WTC11 (cell line): ENCODE data around the gene WIPF3. TPM values are rescaled to one million over a fixed set of nuclear protein-coding genes. Genes with fewer than 3 reads are reported as not detected.

ENCODE experiments used
- ATAC-seq: fragments of 200-7000 bp; cut with Tn5 transposase; 2 replicates; pipeline ENCODE4 v1.10.0; 2021; ENCODE audit warnings: mild to moderate bottlenecking, moderate library complexity
- CTCF ChIA-PET: fragments of 300-600 bp; sonication (Branson Sonifier 250); formaldehyde crosslinking; loops from one replicate; lab custom pipeline; 2021; ENCODE audit warnings: antibody characterized with exemption; lab: Charles Lee
- POLR2A ChIA-PET: fragments of 350-600 bp; sonication (Branson Sonifier 250); formaldehyde crosslinking; loops from one replicate; lab custom pipeline; 2021; ENCODE audit warnings: antibody characterized with exemption; lab: Charles Lee
- DNase-seq: peaks from one replicate; pipeline ENCODE4 v3.0.0; 2021; ENCODE audit warnings: low spot score
- H3K27ac Mint-ChIP-seq: 2 replicates; pipeline ENCODE4 v1.8.0; 2021; ENCODE audit warnings: mixed read lengths
- H3K27me3 Mint-ChIP-seq: 2 replicates; pipeline ENCODE4 v1.8.0; 2021; ENCODE audit warnings: low read depth, mild to moderate bottlenecking, moderate library complexity, mixed read lengths
- H3K36me3 Mint-ChIP-seq: 2 replicates; pipeline ENCODE4 v1.8.0; 2021; ENCODE audit warnings: mixed read lengths
- H3K4me1 Mint-ChIP-seq: 2 replicates; pipeline ENCODE4 v1.8.0; 2022; ENCODE audit warnings: mixed read lengths
- H3K4me3 Mint-ChIP-seq: 2 replicates; pipeline ENCODE4 v1.8.0; 2021; ENCODE audit warnings: mild to moderate bottlenecking, moderate library complexity, mixed read lengths
- H3K9me3 Mint-ChIP-seq: 2 replicates; pipeline ENCODE4 v1.8.0; 2021; ENCODE audit warnings: mixed read lengths
- CREM ChIP-seq: sonication (generic); formaldehyde crosslinking; IDR thresholded peaks from 2 replicates; pipeline ENCODE4 v1.8.1; 2022; ENCODE audit warnings: mild to moderate bottlenecking, missing genetic modification reagents, moderate library complexity
- E2F4 ChIP-seq: sonication (generic); formaldehyde crosslinking; IDR thresholded peaks from 2 replicates; pipeline ENCODE4 v1.8.1; 2022; ENCODE audit warnings: low read depth, mild to moderate bottlenecking, moderate library complexity, missing genetic modification reagents, borderline replicate concordance
- GTF2I ChIP-seq: fragments of 250-450 bp; sonication (Bioruptor Pico); conservative IDR thresholded peaks from 2 replicates; pipeline ENCODE4 v1.4.0; 2021; ENCODE audit warnings: mild to moderate bottlenecking
- HMGA2 ChIP-seq: fragments of 250-450 bp; sonication (Bioruptor Pico); IDR thresholded peaks from 2 replicates; pipeline ENCODE4 v1.4.0; 2021; ENCODE audit warnings: mild to moderate bottlenecking, moderate library complexity
- MAX ChIP-seq: sonication (generic); formaldehyde crosslinking; IDR thresholded peaks from 2 replicates; pipeline ENCODE4 v1.8.0; 2022; ENCODE audit warnings: mild to moderate bottlenecking, missing genetic modification reagents
- NFATC4 ChIP-seq: fragments of 250-450 bp; sonication (Bioruptor Pico); IDR thresholded peaks from 2 replicates; pipeline ENCODE4 v1.9.0; 2021; ENCODE audit warnings: mild to moderate bottlenecking
- USF1 ChIP-seq: sonication (generic); formaldehyde crosslinking; IDR thresholded peaks from 2 replicates; pipeline ENCODE4 v1.8.0; 2022; ENCODE audit warnings: mild to moderate bottlenecking, missing genetic modification reagents
- ZNF121 ChIP-seq: sonication (generic); formaldehyde crosslinking; IDR thresholded peaks from 2 replicates; pipeline ENCODE4 v1.8.0; 2023; ENCODE audit warnings: missing genetic modification reagents
- ZNF423 ChIP-seq: fragments of 250-450 bp; sonication (Bioruptor Pico); IDR thresholded peaks from 2 replicates; pipeline ENCODE4 v2.1.2; 2022; ENCODE audit warnings: mild to moderate bottlenecking, moderate library complexity
- total RNA-seq: library from RNA; stranded (reverse); gene quantifications from 3 replicates; pipeline ENCODE4 v1.2.3, GENCODE V29; 2021
- TF ChIP-seq, protein P1 (sequence below): fragments of 250-450 bp; sonication (Bioruptor Pico); IDR thresholded peaks from 2 replicates; pipeline ENCODE4 v2.1.2; 2022; ENCODE audit warnings: mild to moderate bottlenecking, moderate library complexity
- TF ChIP-seq, protein P2 (sequence below): sonication (generic); formaldehyde crosslinking; IDR thresholded peaks from 2 replicates; pipeline ENCODE4 v1.8.0; 2022; ENCODE audit warnings: mild to moderate bottlenecking, missing genetic modification reagents
- TF ChIP-seq, protein P3 (sequence below): fragments of 200-600 bp; IDR thresholded peaks from 2 replicates; pipeline ENCODE4 v1.8.0; 2022; ENCODE audit warnings: antibody characterized with exemption

Gene WIPF3
- total RNA-seq, 1 experiment from 2014 or later: 9.9 TPM

- Mint-ChIP-seq H3K27ac (no peak overlapping the region), H3K9me3 (no peaks in the 10 kb centered on the region), H3K4me1 (peaks cover 31% of the 10 kb centered on the region), H3K27me3 (no peaks in the 10 kb centered on the region; the same call in 1 of the 2 replicates)
- POLR2A ChIA-PET: interaction anchor here (0.6 kb wide), 1 partner anchor 90 kb away, joined by 3 read pairs; no protein-coding TSS in a partner anchor
- CTCF ChIA-PET: interaction anchor here (0.6 to 2.6 kb wide), 6 partner anchors 29 to 136 kb away, joined by 3 to 7 read pairs (median 4); no protein-coding TSS in a partner anchor
- TF ChIP-seq USF1 (CRISPR knock-in tag): 0 out of 2 replicates have a peak, but pooled peaks have one; percentile 37
- 0 out of 2 replicates have a peak, but pooled peaks have one; percentile 49 for TF ChIP-seq MAX (CRISPR knock-in tag)
- TF ChIP-seq HMGA2 (CRISPR knock-in tag): no peak
- TF ChIP-seq, all 79 proteins: peak for 2
- ATAC-seq (peak; percentile 78), DNase-seq (peak; percentile 71)
- H3K36me3 Mint-ChIP-seq: no peaks in the 10 kb centered on the region
- peak overlapping the region; percentile 66 for H3K4me3 Mint-ChIP-seq
Observed at GRCh38 chr7:29883462-29884398, 77.4 kb downstream of the WIPF3 start.

DNA sequence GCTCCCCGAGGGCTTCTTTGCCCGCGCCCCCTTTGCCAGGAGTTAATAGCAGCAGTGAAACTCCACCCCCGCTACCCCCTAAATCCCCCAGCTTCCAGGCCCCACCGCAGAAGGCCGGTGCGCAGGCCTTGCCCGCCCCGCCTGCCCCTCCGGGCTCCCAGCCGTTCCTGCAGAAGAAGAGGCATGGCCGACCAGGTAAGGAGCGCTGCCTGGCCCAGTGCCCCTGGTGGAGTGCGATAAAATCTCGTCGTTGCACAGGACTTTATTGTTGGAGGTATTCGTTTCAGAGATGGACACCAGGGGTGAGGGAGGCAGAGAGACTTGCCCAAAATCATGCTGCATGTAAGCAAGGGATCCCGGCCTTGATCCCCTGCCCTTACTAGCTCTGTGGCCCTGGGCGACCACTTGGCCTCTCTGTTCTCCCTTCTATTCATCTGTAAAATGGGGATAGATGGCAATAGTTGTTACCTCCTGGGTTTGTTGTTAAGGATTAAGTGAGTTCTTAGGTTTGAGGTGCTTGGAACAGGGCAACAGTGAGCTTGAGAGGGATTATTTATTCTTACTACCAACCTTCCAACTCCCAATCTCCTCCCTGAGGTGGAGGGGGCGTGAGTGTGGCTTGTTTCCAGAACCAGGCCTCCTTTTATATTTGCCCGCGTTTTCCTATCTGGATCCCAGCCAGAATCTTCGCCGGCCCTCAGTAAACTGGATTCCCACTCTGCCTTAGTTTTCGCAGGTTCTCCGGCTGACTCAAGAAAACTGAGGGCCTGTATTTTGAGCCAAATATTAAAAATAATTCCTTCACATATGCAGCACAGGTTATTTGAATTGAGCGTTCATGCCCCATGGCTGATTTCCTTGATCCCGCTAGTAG, 78.3 kb downstream of the WIPF3 start:
- Mint-ChIP-seq H3K9me3 (no peaks in the 10 kb centered on the region), H3K4me1 (peaks cover 31% of the 10 kb centered on the region), H3K27me3 (no peaks in the 10 kb centered on the region; the same call in 1 of the 2 replicates), H3K4me3 (peak overlapping the region; percentile 66), H3K36me3 (peaks cover 6% of the 10 kb centered on the region; the same call in 1 of the 2 replicates), H3K27ac (0 out of 2 replicates have a peak overlapping the region, but pooled peaks have one; percentile 3)
- POLR2A ChIA-PET: no interaction called here
- ATAC-seq: peak; percentile 69
- CTCF ChIA-PET: interaction anchor here (0.5 to 2.6 kb wide), 6 partner anchors 30 to 137 kb away, joined by 3 to 7 read pairs (median 4); no protein-coding TSS in a partner anchor
- DNase-seq: peak; percentile 74
- TF ChIP-seq, protein P1, sequence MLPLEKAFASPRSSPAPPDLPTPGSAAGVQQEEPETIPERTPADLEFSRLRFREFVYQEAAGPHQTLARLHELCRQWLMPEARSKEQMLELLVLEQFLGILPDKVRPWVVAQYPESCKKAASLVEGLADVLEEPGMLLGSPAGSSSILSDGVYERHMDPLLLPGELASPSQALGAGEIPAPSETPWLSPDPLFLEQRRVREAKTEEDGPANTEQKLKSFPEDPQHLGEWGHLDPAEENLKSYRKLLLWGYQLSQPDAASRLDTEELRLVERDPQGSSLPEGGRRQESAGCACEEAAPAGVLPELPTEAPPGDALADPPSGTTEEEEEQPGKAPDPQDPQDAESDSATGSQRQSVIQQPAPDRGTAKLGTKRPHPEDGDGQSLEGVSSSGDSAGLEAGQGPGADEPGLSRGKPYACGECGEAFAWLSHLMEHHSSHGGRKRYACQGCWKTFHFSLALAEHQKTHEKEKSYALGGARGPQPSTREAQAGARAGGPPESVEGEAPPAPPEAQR: no peak
- TF ChIP-seq ZNF121 (CRISPR knock-in tag) (peak; percentile 27; the same call in 1 of the 2 replicates), GTF2I (CRISPR knock-in tag) (peak; percentile 83), MAX (CRISPR knock-in tag) (no peak)

DNA sequence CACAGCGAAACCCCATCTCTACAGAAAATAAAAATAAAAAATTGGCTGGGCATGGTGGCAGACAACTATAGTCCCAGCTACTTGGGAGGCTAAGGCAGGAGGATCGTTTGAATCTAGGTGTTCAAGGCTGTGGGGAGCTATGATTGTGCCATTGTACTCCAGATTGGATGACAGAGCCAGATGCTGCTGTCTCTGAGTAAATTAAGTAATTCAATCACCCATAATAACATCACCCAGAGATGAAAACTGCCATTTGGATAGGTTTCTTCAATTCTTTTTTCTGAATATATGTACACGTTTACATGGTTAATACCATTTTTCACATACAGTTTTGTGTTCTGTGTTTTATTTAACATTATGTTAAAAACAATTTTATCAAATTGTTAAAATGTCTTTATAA, 79.3 kb downstream of the WIPF3 start:
- TF ChIP-seq, protein P2, sequence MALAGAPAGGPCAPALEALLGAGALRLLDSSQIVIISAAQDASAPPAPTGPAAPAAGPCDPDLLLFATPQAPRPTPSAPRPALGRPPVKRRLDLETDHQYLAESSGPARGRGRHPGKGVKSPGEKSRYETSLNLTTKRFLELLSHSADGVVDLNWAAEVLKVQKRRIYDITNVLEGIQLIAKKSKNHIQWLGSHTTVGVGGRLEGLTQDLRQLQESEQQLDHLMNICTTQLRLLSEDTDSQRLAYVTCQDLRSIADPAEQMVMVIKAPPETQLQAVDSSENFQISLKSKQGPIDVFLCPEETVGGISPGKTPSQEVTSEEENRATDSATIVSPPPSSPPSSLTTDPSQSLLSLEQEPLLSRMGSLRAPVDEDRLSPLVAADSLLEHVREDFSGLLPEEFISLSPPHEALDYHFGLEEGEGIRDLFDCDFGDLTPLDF (CRISPR knock-in tag): no peak
- TF ChIP-seq CREM (CRISPR knock-in tag) (no peak), ZNF423 (CRISPR knock-in tag) (no peak), E2F4 (CRISPR knock-in tag) (no peak), NFATC4 (CRISPR knock-in tag) (no peak)
- TF ChIP-seq, protein P3, sequence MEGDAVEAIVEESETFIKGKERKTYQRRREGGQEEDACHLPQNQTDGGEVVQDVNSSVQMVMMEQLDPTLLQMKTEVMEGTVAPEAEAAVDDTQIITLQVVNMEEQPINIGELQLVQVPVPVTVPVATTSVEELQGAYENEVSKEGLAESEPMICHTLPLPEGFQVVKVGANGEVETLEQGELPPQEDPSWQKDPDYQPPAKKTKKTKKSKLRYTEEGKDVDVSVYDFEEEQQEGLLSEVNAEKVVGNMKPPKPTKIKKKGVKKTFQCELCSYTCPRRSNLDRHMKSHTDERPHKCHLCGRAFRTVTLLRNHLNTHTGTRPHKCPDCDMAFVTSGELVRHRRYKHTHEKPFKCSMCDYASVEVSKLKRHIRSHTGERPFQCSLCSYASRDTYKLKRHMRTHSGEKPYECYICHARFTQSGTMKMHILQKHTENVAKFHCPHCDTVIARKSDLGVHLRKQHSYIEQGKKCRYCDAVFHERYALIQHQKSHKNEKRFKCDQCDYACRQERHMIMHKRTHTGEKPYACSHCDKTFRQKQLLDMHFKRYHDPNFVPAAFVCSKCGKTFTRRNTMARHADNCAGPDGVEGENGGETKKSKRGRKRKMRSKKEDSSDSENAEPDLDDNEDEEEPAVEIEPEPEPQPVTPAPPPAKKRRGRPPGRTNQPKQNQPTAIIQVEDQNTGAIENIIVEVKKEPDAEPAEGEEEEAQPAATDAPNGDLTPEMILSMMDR: no peak
- Mint-ChIP-seq H3K36me3 (peaks cover 12% of the 10 kb centered on the region; the same call in 1 of the 2 replicates), H3K27me3 (no peaks in the 10 kb centered on the region; the same call in 1 of the 2 replicates), H3K4me1 (peaks cover 31% of the 10 kb centered on the region), H3K4me3 (peak overlapping the region; percentile 66), H3K9me3 (no peaks in the 10 kb centered on the region), H3K27ac (no peak overlapping the region)
- ChIA-PET POLR2A (no interaction called here), CTCF (no interaction called here)
- no peak for ATAC-seq
- no peak for DNase-seq
